GM12873 (cell line): ENCODE data around the gene LRRC1.
A peak's percentile ranks its signal among the peaks of the same experiment; 100 is the strongest.

ENCODE experiments used
- TF ChIP-seq, protein P1 (sequence below): IDR thresholded peaks from 2 replicates; pipeline ENCODE4 v1.5.1; 2012; ENCODE audit warnings: low read depth, mild to moderate bottlenecking, moderate library complexity, low read length, control low read depth; ENCODE audit not compliant: insufficient read depth; ENCODE audit errors: missing control alignments

Gene LRRC1

DNA sequence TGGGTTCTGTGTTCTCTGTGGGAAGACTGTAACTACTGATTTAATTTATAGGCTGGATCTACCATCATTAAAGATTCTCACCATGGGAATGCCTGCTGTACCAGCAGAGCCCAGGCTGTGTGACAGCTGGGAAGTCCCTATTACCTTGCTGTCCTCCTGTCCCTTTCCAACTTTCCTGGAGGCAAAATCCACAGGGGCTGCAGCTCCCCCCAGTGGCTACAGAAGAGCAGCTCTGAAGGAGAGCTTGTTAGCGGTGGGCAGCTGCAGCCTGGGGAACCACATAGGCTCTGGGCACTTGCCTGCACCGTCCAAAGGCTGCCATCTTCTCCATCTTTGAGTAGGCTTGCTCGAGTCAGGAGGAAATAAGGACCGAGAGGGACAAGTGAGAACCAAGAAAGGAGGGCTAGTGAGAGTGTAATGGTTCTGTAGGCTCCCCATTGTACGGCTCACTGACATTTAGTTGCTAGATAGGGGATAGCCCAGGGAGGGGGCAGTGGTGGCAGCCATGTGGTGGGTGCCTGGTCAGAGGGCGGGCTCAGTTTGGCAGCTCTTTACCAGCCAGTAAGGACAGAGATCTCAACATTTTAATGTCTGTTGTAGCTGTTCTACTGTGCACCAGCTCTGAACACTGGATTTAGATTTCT lies 161.4 kb downstream of the LRRC1 start:
- TF ChIP-seq, protein P1, sequence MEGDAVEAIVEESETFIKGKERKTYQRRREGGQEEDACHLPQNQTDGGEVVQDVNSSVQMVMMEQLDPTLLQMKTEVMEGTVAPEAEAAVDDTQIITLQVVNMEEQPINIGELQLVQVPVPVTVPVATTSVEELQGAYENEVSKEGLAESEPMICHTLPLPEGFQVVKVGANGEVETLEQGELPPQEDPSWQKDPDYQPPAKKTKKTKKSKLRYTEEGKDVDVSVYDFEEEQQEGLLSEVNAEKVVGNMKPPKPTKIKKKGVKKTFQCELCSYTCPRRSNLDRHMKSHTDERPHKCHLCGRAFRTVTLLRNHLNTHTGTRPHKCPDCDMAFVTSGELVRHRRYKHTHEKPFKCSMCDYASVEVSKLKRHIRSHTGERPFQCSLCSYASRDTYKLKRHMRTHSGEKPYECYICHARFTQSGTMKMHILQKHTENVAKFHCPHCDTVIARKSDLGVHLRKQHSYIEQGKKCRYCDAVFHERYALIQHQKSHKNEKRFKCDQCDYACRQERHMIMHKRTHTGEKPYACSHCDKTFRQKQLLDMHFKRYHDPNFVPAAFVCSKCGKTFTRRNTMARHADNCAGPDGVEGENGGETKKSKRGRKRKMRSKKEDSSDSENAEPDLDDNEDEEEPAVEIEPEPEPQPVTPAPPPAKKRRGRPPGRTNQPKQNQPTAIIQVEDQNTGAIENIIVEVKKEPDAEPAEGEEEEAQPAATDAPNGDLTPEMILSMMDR, result peak; percentile 57

DNA sequence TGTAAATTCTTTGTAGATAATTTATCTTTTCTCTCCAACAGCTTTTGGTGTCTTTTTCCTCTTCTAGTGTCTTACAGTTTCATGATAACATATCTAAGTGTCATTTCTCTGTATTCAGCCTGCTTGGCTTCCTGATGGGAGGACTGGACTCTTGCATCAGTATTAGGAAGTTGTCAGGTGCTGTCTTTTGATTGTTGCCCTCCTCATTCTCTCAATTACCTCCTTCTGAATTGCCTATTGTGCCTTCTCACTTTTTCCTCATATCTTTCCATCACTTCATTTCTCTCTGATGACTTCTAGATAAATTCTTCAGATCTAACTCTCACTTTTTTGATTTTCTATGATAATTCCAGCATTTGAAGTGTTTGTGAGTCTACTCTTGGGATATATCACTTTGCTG lies 162.0 kb downstream of the LRRC1 start:
- TF ChIP-seq, protein P1, result no peak

DNA sequence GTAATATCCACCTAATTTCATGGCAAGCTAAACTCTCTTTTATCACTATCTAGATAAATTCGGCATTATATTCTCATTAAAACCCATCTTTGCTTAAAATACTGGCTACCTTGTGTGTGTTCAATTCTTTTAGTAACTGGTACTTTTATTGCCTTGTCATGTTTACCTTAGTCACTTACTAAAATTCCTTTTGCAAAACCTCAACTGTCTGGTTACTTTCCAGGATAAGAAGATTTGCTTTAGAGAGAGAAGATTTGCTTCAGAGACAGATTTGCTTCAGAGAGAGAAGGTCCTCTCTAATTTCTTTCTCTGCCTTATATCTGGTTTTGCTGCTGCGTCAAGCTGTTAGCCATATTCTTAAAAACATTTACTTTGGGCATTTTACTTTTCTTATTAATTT lies 164.9 kb downstream of the LRRC1 start:
- TF ChIP-seq, protein P1, result no peak

DNA sequence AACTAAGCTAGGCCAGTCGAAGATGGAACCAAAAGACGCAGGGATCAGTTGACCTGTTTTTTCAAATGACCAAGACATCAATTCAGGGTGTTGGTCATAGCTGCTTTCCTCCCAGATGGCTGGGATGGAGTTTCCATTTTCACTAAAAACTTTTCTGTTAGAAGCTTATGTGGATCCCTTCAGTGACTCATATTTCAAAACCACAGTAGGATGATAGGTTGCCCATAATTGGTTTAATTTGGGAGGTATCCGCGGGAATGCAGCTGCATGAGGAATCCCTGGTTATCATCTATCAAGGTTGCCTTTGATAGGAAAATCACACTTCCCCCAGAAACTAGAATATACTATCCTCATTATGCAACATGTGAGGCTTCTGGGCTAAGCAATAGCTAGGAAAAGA lies 165.5 kb downstream of the LRRC1 start:
- TF ChIP-seq, protein P1, result no peak

- TF ChIP-seq, protein P1, result no peak
Measured at GRCh38 chr6:53961679-53962370, 167.0 kb downstream of the LRRC1 start.

GRCh38 chr6:53962646-53963045 lies 167.8 kb downstream of the LRRC1 start:
- TF ChIP-seq, protein P1, result no peak

DNA sequence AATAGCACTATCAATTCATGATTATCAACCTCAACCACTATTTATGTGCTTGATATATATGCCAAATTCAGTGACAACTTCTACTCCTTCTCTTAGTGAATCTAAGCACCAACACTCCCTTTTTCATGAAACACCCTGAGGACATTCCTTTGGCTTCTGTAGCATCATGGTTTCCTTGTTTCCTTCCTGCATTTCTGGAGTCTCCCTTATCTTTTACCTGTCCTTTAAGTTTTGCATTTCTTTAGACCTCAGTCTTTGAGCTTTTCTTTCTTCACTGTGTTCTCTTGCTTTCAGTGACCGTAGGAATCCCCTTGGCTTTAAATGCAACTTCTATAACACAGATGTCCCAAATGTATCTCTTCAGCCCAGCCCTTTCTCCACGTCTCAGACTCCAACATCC lies 172.6 kb downstream of the LRRC1 start:
- TF ChIP-seq, protein P1, result no peak
